B cell (primary cell): ENCODE data around the gene PEX16. TPM values are rescaled to one million over a fixed set of nuclear protein-coding genes. Genes with fewer than 3 reads are reported as not detected.

Experiments used
- ATAC-seq: fragments of 200-7000 bp; cut with Tn5 transposase; one replicate; pipeline ENCODE4 v1.10.0; 2021; ENCODE audit warnings: low read depth, mild to moderate bottlenecking, moderate number of reproducible peaks, moderate library complexity
- CTCF ChIA-PET: fragments of 350-600 bp; sonication (Branson Sonifier 250); formaldehyde crosslinking; loops from one replicate; lab custom pipeline; 2021; ENCODE audit warnings: antibody characterized with exemption, inconsistent platforms; lab: Charles Lee
- POLR2A ChIA-PET: fragments of 350-600 bp; sonication (Branson Sonifier 250); formaldehyde crosslinking; loops from one replicate; lab custom pipeline; 2021; ENCODE audit warnings: antibody characterized with exemption; lab: Charles Lee
- DNase-seq: peaks from one replicate; pipeline ENCODE4 v3.0.0; 2013
- H2AFZ ChIP-seq: 2 replicates; pipeline ENCODE4 v1.6.1; 2012; ENCODE audit warnings: mild to moderate bottlenecking, low read depth, low read length; ENCODE audit not compliant: insufficient read depth, poor library complexity, severe bottlenecking
- H3K27ac ChIP-seq, 2 donors: 1 replicate in 1 of 2; 2 replicates in 1 of 2; pipeline ENCODE4 v1.5.1; 2012 to 2013; ENCODE audit warnings: low read length in 2 of 2, mild to moderate bottlenecking in 2 of 2, moderate library complexity in 1 of 2
- H3K27me3 ChIP-seq, 4 experiments: fragments of 200-600 bp in 1 of 4; sonication (generic) in 1 of 4; replicated peaks in 1 of 4; 1 replicate in 2 of 4; 2 replicates in 2 of 4; pipeline versions ENCODE4 v1.6.1 to v1.7.0; 2013 to 2016; ENCODE audit warnings: low read length in 3 of 4, mild to moderate bottlenecking in 2 of 4, mixed read lengths in 1 of 4, moderate library complexity in 1 of 4; ENCODE audit not compliant: insufficient read depth in 4 of 4, control insufficient read depth in 3 of 4; ENCODE audit errors: control extremely low read depth in 1 of 4
- H3K36me3 ChIP-seq, 2 experiments: replicated peaks in 1 of 2; 1 replicate in 1 of 2; 2 replicates in 1 of 2; pipeline versions ENCODE4 v1.6.1 to v1.7.1; 2013; ENCODE audit warnings: low read length in 1 of 2; ENCODE audit not compliant: insufficient read depth in 2 of 2, control insufficient read depth in 1 of 2; ENCODE audit errors: control extremely low read depth in 1 of 2, extremely low read depth in 1 of 2
- H3K4me1 ChIP-seq, 2 donors: fragments of 200-600 bp in 1 of 2; sonication (generic) in 1 of 2; 1 replicate in 1 of 2; 2 replicates in 1 of 2; pipeline versions ENCODE4 v1.5.1 to v1.6.1; 2013 to 2017; ENCODE audit warnings: low read length in 2 of 2; ENCODE audit not compliant: control insufficient read depth in 2 of 2, insufficient read depth in 2 of 2
- H3K4me2 ChIP-seq: replicated peaks from 2 replicates; pipeline ENCODE3; 2012; ENCODE audit warnings: mild to moderate bottlenecking, low read depth, low read length; ENCODE audit not compliant: poor library complexity, severe bottlenecking
- H3K4me3 ChIP-seq, 5 experiments: fragments of 200-600 bp in 1 of 5; sonication (generic) in 1 of 5; 1 replicate in 3 of 5; 2 replicates in 2 of 5; pipeline versions ENCODE4 v1.5.1 to v1.7.0; 2011 to 2016; ENCODE audit warnings: low read length in 4 of 5, mild to moderate bottlenecking in 4 of 5, low read depth in 2 of 5, control low read depth in 1 of 5, moderate library complexity in 1 of 5; ENCODE audit not compliant: insufficient read depth in 1 of 5; ENCODE audit errors: control extremely low read depth in 1 of 5, extremely low read depth in 1 of 5
- H3K79me2 ChIP-seq: fragments of 200-600 bp; sonication (generic); one replicate; pipeline ENCODE4 v1.6.0; 2016; ENCODE audit warnings: low read length; ENCODE audit not compliant: control insufficient read depth, insufficient read depth
- H3K9ac ChIP-seq: fragments of 200-600 bp; sonication (generic); 2 replicates; pipeline ENCODE4 v1.6.1; 2017; ENCODE audit warnings: mild to moderate bottlenecking, low read length, moderate library complexity
- H3K9me3 ChIP-seq, 3 donors: one replicate each; pipeline versions ENCODE4 v1.6.1 to v1.7.1; 2013; ENCODE audit warnings: low read length in 2 of 3; ENCODE audit not compliant: control insufficient read depth in 2 of 3, insufficient read depth in 1 of 3; ENCODE audit errors: control extremely low read depth in 1 of 3
- H4K20me1 ChIP-seq: 2 replicates; pipeline ENCODE4 v1.6.0; 2012; ENCODE audit warnings: mild to moderate bottlenecking, low read length; ENCODE audit not compliant: insufficient read depth, control insufficient read depth, poor library complexity, severe bottlenecking
- H3K27ac Mint-ChIP-seq: one replicate; pipeline ENCODE4 v1.8.0; 2021; ENCODE audit warnings: mixed read lengths
- H3K27me3 Mint-ChIP-seq: one replicate; pipeline ENCODE4 v1.8.0; 2021; ENCODE audit warnings: mixed read lengths
- H3K4me1 Mint-ChIP-seq: one replicate; pipeline ENCODE4 v1.8.0; 2021; ENCODE audit warnings: mixed read lengths
- H3K4me3 Mint-ChIP-seq: one replicate; pipeline ENCODE4 v1.8.0; 2021; ENCODE audit warnings: mixed read lengths
- H3K9me3 Mint-ChIP-seq: one replicate; pipeline ENCODE4 v1.8.0; 2022; ENCODE audit warnings: mixed read lengths; ENCODE audit not compliant: insufficient read depth
- CTCF ChIP-seq: fragments of 200-600 bp; IDR thresholded peaks from one replicate; pipeline ENCODE4 v1.8.0; 2022; ENCODE audit warnings: antibody characterized with exemption, mild to moderate bottlenecking
- EZH2 ChIP-seq: IDR thresholded peaks from 2 replicates; pipeline ENCODE4 v1.6.1; 2012; ENCODE audit warnings: borderline replicate concordance, low read depth, mild to moderate bottlenecking, moderate library complexity, low read length; ENCODE audit not compliant: insufficient read depth, poor library complexity, severe bottlenecking
- WGBS: methylation state at CpG from one replicate; pipeline ENCODE4 v1.1.5; 2013; ENCODE audit warnings: missing lambda C conversion rate; ENCODE audit not compliant: insufficient coverage; 5-methylcytosine and 5-hydroxymethylcytosine counted together
- intact Hi-C: fragments of 100-400 bp; cut with micrococcal nuclease; formaldehyde crosslinking; loops from one replicate; pipeline ENCODE4 v1.10.0; 2022
- polyA plus RNA-seq: library from polyadenylated mRNA; depleted of rRNA; stranded (reverse); fragments of >200 nt; gene quantifications from 2 replicates; pipeline ENCODE4 v1.2.3, GENCODE V29; 2012
- total RNA-seq, 2 donors: library from RNA; stranded (reverse); fragments of 120-200 nt in 1 of 2; gene quantifications; 1 replicate in 1 of 2; 2 replicates in 1 of 2; pipeline versions ENCODE4 v1.2.3 to v1.2.4, GENCODE V29; 2013 to 2022

The PEX16 gene
- total and polyA plus RNA-seq, 2 donors (not counting 1 experiment from before 2014, with no cell fraction given): 89.4 to 107 TPM

- WGBS: 84% methylated on average over 10 of the region's 12 CpGs
- intact Hi-C loops: loop anchor here (5.0 to 10.0 kb wide), 3 partner anchors 73 to 1620 kb away; partner anchors contain the start of genes CELF1 and SLC35C1
- Mint-ChIP-seq H3K27me3 (no peaks in the 10 kb centered on the region), H3K4me1 (peaks cover 95% of the 10 kb centered on the region), H3K27ac (peak overlapping the region; percentile 92), H3K4me3 (peak overlapping the region; percentile 95), H3K9me3 (no peaks in the 10 kb centered on the region)
- Histone ChIP-seq H3K4me1 (peaks cover 74 to 84% of the 10 kb centered on the region in 2 donors), H2AFZ (no peak overlapping the region), H3K4me2 (peak overlapping the region; percentile 91), H3K27ac (peak overlapping the region; percentile 26 to 92), H3K4me3 (peak overlapping the region in 2 of 5 experiments; percentile 5 to 22), H3K79me2 (peaks cover 73% of the 10 kb centered on the region), H3K27me3 (no peaks in the 10 kb centered on the region), H3K9me3 (no peaks in the 10 kb centered on the region), H3K9ac (peak overlapping the region; percentile 82), H4K20me1 (peaks cover 18% of the 10 kb centered on the region), H3K36me3 (peaks cover 0 to 12% of the 10 kb centered on the region in 2 experiments)
- DNase-seq: peak; percentile 13
- ChIA-PET CTCF (interaction anchor here (0.7 to 11.4 kb wide), 5 partner anchors 14 to 308 kb away, joined by 3 to 98 read pairs (median 5); partner anchors contain the start of genes LARGE2 and PEX16), POLR2A (interaction anchor here (0.6 to 10.9 kb wide), 3 partner anchors 8 to 34 kb away, joined by 3 to 162 read pairs (median 10); partner anchors contain the start of genes LARGE2 and PEX16)
- ATAC-seq: no peak
- no peak for TF ChIP-seq CTCF
- no peak for TF ChIP-seq EZH2
Observed at GRCh38 chr11:45934580-45935318, 17.1 kb upstream of the PEX16 start.
